ENCODE data around the gene BMX. TPM values are rescaled to one million over a fixed set of nuclear protein-coding genes. Genes with fewer than 3 reads are reported as not detected.
A peak's percentile ranks its signal among the peaks of the same experiment; 100 is the strongest.

Gene BMX
- total RNA-seq = 10 to 100 TPM in 1 of 2 donors, 1 to 10 TPM in 1; 6.2 to 10.0 TPM

- DNase-seq (ENCODE audit: low spot score) = no peak
Observed at GRCh38 chrX:15500497-15500966, at the start of gene BMX. Gene BMX (plus strand): TSS chrX:15500807. CDS start chrX:15508354, 7,547 bp downstream.

GRCh38 chrX:15451913-15452312 lies 48.7 kb upstream of the BMX start:
- Histone ChIP-seq H3K9me3 (no peaks in the 10 kb centered on the region), H3K27me3 (replicated peaks; ENCODE audit: insufficient read depth) (no peaks in the 10 kb centered on the region), H3K4me1 (ENCODE audit: control insufficient read depth in 1 of 2, low read depth in 2 of 2) (no peaks in the 10 kb centered on the region), H3K27ac (no peak overlapping the region), H3K4me3 (no peak overlapping the region), H3K36me3 (no peaks in the 10 kb centered on the region)
- no peak for ATAC-seq (ENCODE audit: insufficient number of reproducible peaks, low FRiP score, low read depth)
- TF ChIP-seq CTCF (IDR thresholded peaks at IDR 0.05) = no peak
- DNase-seq (ENCODE audit: low spot score) = no peak

More at GRCh38 chrX:15500497-15500966, at the start of gene BMX:
- Histone ChIP-seq H3K4me1 (ENCODE audit: control insufficient read depth in 1 of 2, low read depth in 2 of 2) (no peaks in the 10 kb centered on the region), H3K36me3 (no peaks in the 10 kb centered on the region), H3K27ac (peak within 1 kb of the TSS in 1 of 2 donors; percentile 21), H3K9me3 (no peaks in the 10 kb centered on the region), H3K4me3 (no peak within 1 kb of the TSS), H3K27me3 (replicated peaks; ENCODE audit: insufficient read depth) (no peaks in the 10 kb centered on the region)
- no peak for ATAC-seq (ENCODE audit: insufficient number of reproducible peaks, low FRiP score, low read depth)
- TF ChIP-seq CTCF (IDR thresholded peaks at IDR 0.05) = no peak

- Histone ChIP-seq H3K4me3 (no peak overlapping the region), H3K27me3 (replicated peaks; ENCODE audit: insufficient read depth) (no peaks in the 10 kb centered on the region), H3K36me3 (no peaks in the 10 kb centered on the region), H3K27ac (no peak overlapping the region), H3K4me1 (ENCODE audit: control insufficient read depth in 1 of 2, low read depth in 2 of 2) (no peaks in the 10 kb centered on the region), H3K9me3 (no peaks in the 10 kb centered on the region)
- TF ChIP-seq CTCF (IDR thresholded peaks at IDR 0.05) = no peak
- no peak for ATAC-seq (ENCODE audit: insufficient number of reproducible peaks, low FRiP score, low read depth)
- DNase-seq (ENCODE audit: low spot score) = no peak
Observed at GRCh38 chrX:15464704-15465103, 35.9 kb upstream of the BMX start.

GRCh38 chrX:15465347-15465746 lies 35.3 kb upstream of the BMX start:
- Histone ChIP-seq H3K27ac (peak overlapping the region in 1 of 2 donors; percentile 30), H3K36me3 (no peaks in the 10 kb centered on the region), H3K4me1 (ENCODE audit: control insufficient read depth in 1 of 2, low read depth in 2 of 2) (no peaks in the 10 kb centered on the region), H3K4me3 (no peak overlapping the region), H3K9me3 (no peaks in the 10 kb centered on the region), H3K27me3 (replicated peaks; ENCODE audit: insufficient read depth) (no peaks in the 10 kb centered on the region)
- DNase-seq (ENCODE audit: low spot score) (no peak), ATAC-seq (ENCODE audit: insufficient number of reproducible peaks, low FRiP score, low read depth) (no peak)
- TF ChIP-seq CTCF (IDR thresholded peaks at IDR 0.05) = no peak

GRCh38 chrX:15465896-15466651 lies 34.5 kb upstream of the BMX start:
- no peaks in the 10 kb centered on the region for H3K27me3 ChIP-seq (replicated peaks; ENCODE audit: insufficient read depth)
- no peaks in the 10 kb centered on the region for H3K9me3 ChIP-seq
- H3K4me3 ChIP-seq = no peak overlapping the region
- no peak for DNase-seq (ENCODE audit: low spot score)
- no peak overlapping the region for H3K27ac ChIP-seq
- H3K36me3 ChIP-seq = no peaks in the 10 kb centered on the region
- TF ChIP-seq CTCF (IDR thresholded peaks at IDR 0.05) = no peak
- no peaks in the 10 kb centered on the region for H3K4me1 ChIP-seq (ENCODE audit: control insufficient read depth in 1 of 2, low read depth in 2 of 2)
- ATAC-seq (ENCODE audit: insufficient number of reproducible peaks, low FRiP score, low read depth) = no peak
